Stimulated activated CD4-positive, alpha-beta T cell treated with anti-CD3 and anti-CD28 coated beads, TNF-alpha, amount 100 ng/mL, for 48 hours (primary cell): ENCODE results near the gene ATP6V1C2.
"Not testable (repeated sequence)": the region's sequence is repeated elsewhere in the genome, so short reads cannot be mapped to it uniquely, and the experiment has no call there.

Experiments used
- DNase-seq, 3 donors: peaks; one replicate each; pipeline ENCODE4 v3.0.0-alpha.2; 2020; ENCODE audit warnings: low read depth in 3 of 3

Gene ATP6V1C2

GRCh38 chr2:10768063-10768507, 46.7 kb downstream of the ATP6V1C2 start:
- no peak for DNase-seq

GRCh38 chr2:10770956-10771750, 49.7 kb downstream of the ATP6V1C2 start:
- DNase-seq, result no peak

GRCh38 chr2:10771786-10772185, 50.4 kb downstream of the ATP6V1C2 start:
- no peak for DNase-seq

GRCh38 chr2:10772201-10772867, 50.9 kb downstream of the ATP6V1C2 start:
- DNase-seq, result no peak

- no peak for DNase-seq
Measured at GRCh38 chr2:10772868-10773215, 51.4 kb downstream of the ATP6V1C2 start.

- DNase-seq, result no peak
Measured at GRCh38 chr2:10773821-10774341, 52.5 kb downstream of the ATP6V1C2 start.

GRCh38 chr2:10774394-10774793, 53.0 kb downstream of the ATP6V1C2 start:
- no peak for DNase-seq

GRCh38 chr2:10775021-10775780, 53.8 kb downstream of the ATP6V1C2 start:
- DNase-seq, result no peak

GRCh38 chr2:10775831-10776230, 54.4 kb downstream of the ATP6V1C2 start:
- DNase-seq, result no peak

GRCh38 chr2:10776231-10776977, 55.0 kb downstream of the ATP6V1C2 start:
- no peak for DNase-seq

- no peak for DNase-seq
Measured at GRCh38 chr2:10777111-10777841, 55.8 kb downstream of the ATP6V1C2 start.

GRCh38 chr2:10777842-10778723, 56.7 kb downstream of the ATP6V1C2 start:
- no peak for DNase-seq

- DNase-seq, result no peak
Measured at GRCh38 chr2:10778724-10779115, 57.3 kb downstream of the ATP6V1C2 start.

GRCh38 chr2:10779776-10780490, 58.5 kb downstream of the ATP6V1C2 start:
- no peak for DNase-seq

- DNase-seq, result no peak
Measured at GRCh38 chr2:10780491-10780820, 59.0 kb downstream of the ATP6V1C2 start.

- not testable (repeated sequence) for DNase-seq
Measured at GRCh38 chr2:10780821-10781220, 59.4 kb downstream of the ATP6V1C2 start.

GRCh38 chr2:10781746-10782145, 60.3 kb downstream of the ATP6V1C2 start:
- DNase-seq, result no peak

GRCh38 chr2:10783421-10783820, 62.0 kb downstream of the ATP6V1C2 start:
- no peak for DNase-seq

GRCh38 chr2:10784719-10785118, 63.3 kb downstream of the ATP6V1C2 start:
- no peak for DNase-seq
